Left lung (tissue), 10 donors: ENCODE measurements around the gene BACE2. TPM values are rescaled to one million over a fixed set of nuclear protein-coding genes. Genes with fewer than 3 reads are reported as not detected.
"Not testable (repeated sequence)": the region's sequence is repeated elsewhere in the genome, so short reads cannot be mapped to it uniquely, and the experiment has no call there.

ENCODE experiments used
- ATAC-seq: fragments of 200-7000 bp; cut with Tn5 transposase; one replicate; pipeline ENCODE4 v1.9.1; 2020; ENCODE audit warnings: moderate library complexity
- DNase-seq, 4 donors: peaks; one replicate each; pipeline ENCODE4 v3.0.0-alpha.2; 2013 to 2020
- H3K27ac ChIP-seq, 2 donors: fragments of 200-600 bp; sonication (generic) in 1 of 2; one replicate each; pipeline versions ENCODE4 v1.5.0 to v1.8.0; 2020 to 2021
- H3K27me3 ChIP-seq, 2 donors: fragments of 200-600 bp; sonication (generic) in 1 of 2; one replicate each; pipeline versions ENCODE4 v1.5.0 to v1.8.0; 2020 to 2021
- H3K36me3 ChIP-seq, 2 donors: fragments of 200-600 bp; sonication (generic) in 1 of 2; one replicate each; pipeline versions ENCODE4 v1.5.0 to v1.8.0; 2020 to 2021
- H3K4me1 ChIP-seq, 2 donors: fragments of 200-600 bp; one replicate each; pipeline ENCODE4 v1.8.0; 2021
- H3K4me3 ChIP-seq, 2 donors: fragments of 200-600 bp; sonication (generic) in 1 of 2; one replicate each; pipeline versions ENCODE4 v1.5.0 to v1.8.0; 2020 to 2021; ENCODE audit warnings: mild to moderate bottlenecking in 1 of 2
- H3K9me3 ChIP-seq, 2 donors: fragments of 200-600 bp; sonication (generic) in 1 of 2; one replicate each; pipeline versions ENCODE4 v1.5.0 to v1.8.0; 2020 to 2021
- CTCF ChIP-seq, 2 donors: fragments of 200-600 bp; sonication (generic) in 1 of 2; IDR thresholded peaks; one replicate each; pipeline versions ENCODE4 v1.5.0 to v1.8.0; 2021; ENCODE audit warnings: antibody characterized with exemption in 2 of 2
- intact Hi-C, 2 donors: fragments of 100-400 bp; cut with DNase I; formaldehyde crosslinking; loops; one replicate each; pipeline versions ENCODE4 v1.11.2 to v1.14.2; 2022
- polyA plus RNA-seq, 6 donors: library from polyadenylated mRNA; unstranded; fragments of 120-200 nt; gene quantifications; one replicate each; pipeline ENCODE4 v1.2.1, GENCODE V29; 2013; ENCODE audit not compliant: insufficient read length in 6 of 6
- total RNA-seq, 2 donors: library from RNA; stranded (reverse); fragmentation: NEBNext Ultra II Directional; extraction: Animal tissue kit (Norgen Biotek cat#: 25700); gene quantifications; one replicate each; pipeline ENCODE4 v1.2.1, GENCODE V29; 2021
- donor health status: DM: no; HTN: yes; CAD: no.
- donor health status: DM: no; HTN: no; CAD: no.

BACE2 gene
- total and polyA plus RNA-seq, 8 donors: 29.2 to 44.6 (median 35.0) TPM

- DNase-seq: no peak
- Histone ChIP-seq H3K27ac (no peak overlapping the region), H3K36me3 (peaks cover 0 to 15% of the 10 kb centered on the region in 2 donors), H3K4me3 (no peak overlapping the region), H3K9me3 (no peaks in the 10 kb centered on the region), H3K27me3 (no peaks in the 10 kb centered on the region), H3K4me1 (no peaks in the 10 kb centered on the region)
- no peak for TF ChIP-seq CTCF (IDR thresholded peaks at IDR 0.05)
- no peak for ATAC-seq
- intact Hi-C loops: no loop called here
Observed at GRCh38 chr21:41242238-41242829, 74.4 kb downstream of the BACE2 start.

GRCh38 chr21:41243107-41243506 lies 75.1 kb downstream of the BACE2 start:
- DNase-seq (no peak), ATAC-seq (no peak)
- Histone ChIP-seq H3K27me3 (no peaks in the 10 kb centered on the region), H3K4me1 (no peaks in the 10 kb centered on the region), H3K36me3 (peaks cover 0 to 8% of the 10 kb centered on the region in 2 donors), H3K27ac (no peak overlapping the region), H3K4me3 (no peak overlapping the region), H3K9me3 (no peaks in the 10 kb centered on the region)
- no peak for TF ChIP-seq CTCF (IDR thresholded peaks at IDR 0.05)
- intact Hi-C loops: no loop called here

GRCh38 chr21:41244266-41244880 lies 76.4 kb downstream of the BACE2 start:
- H3K27ac ChIP-seq, H3K36me3 ChIP-seq, H3K4me1 ChIP-seq, ATAC-seq, H3K9me3 ChIP-seq, intact Hi-C loops, H3K4me3 ChIP-seq, DNase-seq, H3K27me3 ChIP-seq: not testable (repeated sequence)

- DNase-seq (no peak), ATAC-seq (no peak)
- Histone ChIP-seq H3K4me1 (no peaks in the 10 kb centered on the region), H3K9me3 (no peaks in the 10 kb centered on the region), H3K36me3 (peaks cover 0 to 3% of the 10 kb centered on the region in 2 donors), H3K4me3 (no peak overlapping the region), H3K27me3 (no peaks in the 10 kb centered on the region), H3K27ac (no peak overlapping the region)
- intact Hi-C loops: no loop called here
- no peak for TF ChIP-seq CTCF (IDR thresholded peaks at IDR 0.05)
Observed at GRCh38 chr21:41245509-41246135, 77.7 kb downstream of the BACE2 start.

- Histone ChIP-seq H3K4me3 (no peak overlapping the region), H3K27ac (no peak overlapping the region), H3K36me3 (peaks cover 0 to 15% of the 10 kb centered on the region in 2 donors), H3K9me3 (no peaks in the 10 kb centered on the region), H3K27me3 (no peaks in the 10 kb centered on the region), H3K4me1 (no peaks in the 10 kb centered on the region)
- ATAC-seq (no peak), DNase-seq (no peak)
- TF ChIP-seq CTCF (IDR thresholded peaks at IDR 0.05): no peak
- intact Hi-C loops: no loop called here
Observed at GRCh38 chr21:41246808-41247207, 78.8 kb downstream of the BACE2 start.
